MM.1S (cell line): Measurements from ENCODE around the gene CCSAP.

Experiments
- DNase-seq: peaks from one replicate; pipeline ENCODE4 v3.0.0-alpha.2; 2015
- H2AFZ ChIP-seq: fragments of 300-600 bp; sonication (generic); 2 replicates; pipeline ENCODE4 v1.6.0; 2016; ENCODE audit warnings: antibody characterized with exemption, low read length
- H3F3A ChIP-seq: fragments of 300-600 bp; sonication (generic); 2 replicates; pipeline ENCODE4 v1.6.1; 2016; ENCODE audit warnings: mild to moderate bottlenecking, antibody characterized with exemption, low read length, moderate library complexity, mixed read lengths; ENCODE audit not compliant: insufficient read depth
- H3K27ac ChIP-seq: fragments of 300-600 bp; sonication (generic); 2 replicates; pipeline ENCODE4 v1.5.1; 2016; ENCODE audit warnings: mild to moderate bottlenecking, low read length
- H3K27me3 ChIP-seq: fragments of 300-600 bp; sonication (generic); replicated peaks from 2 replicates; pipeline ENCODE4 v1.6.0; 2016; ENCODE audit warnings: low read length; ENCODE audit not compliant: insufficient read depth
- H3K36me3 ChIP-seq: fragments of 300-600 bp; sonication (generic); replicated peaks from 2 replicates; pipeline ENCODE4 v1.6.1; 2016; ENCODE audit warnings: mild to moderate bottlenecking, low read length, mixed read lengths; ENCODE audit not compliant: insufficient read depth
- H3K4me1 ChIP-seq: fragments of 300-600 bp; sonication (generic); 2 replicates; pipeline ENCODE4 v1.6.1; 2016; ENCODE audit warnings: low read length, mixed read lengths
- H3K4me2 ChIP-seq: fragments of 300-600 bp; sonication (generic); 2 replicates; pipeline ENCODE4 v1.6.0; 2016; ENCODE audit warnings: low read depth, low read length
- H3K4me3 ChIP-seq: fragments of 300-600 bp; sonication (generic); 2 replicates; pipeline ENCODE4 v1.5.1; 2016; ENCODE audit warnings: low read length, mixed read lengths
- H3K79me2 ChIP-seq: fragments of 300-600 bp; sonication (generic); 2 replicates; pipeline ENCODE4 v1.6.1; 2016; ENCODE audit warnings: mixed run types, low read length, mixed read lengths
- H3K9ac ChIP-seq: fragments of 300-600 bp; sonication (generic); 2 replicates; pipeline ENCODE4 v1.6.1; 2016; ENCODE audit warnings: low read length, mixed read lengths
- H3K9me2 ChIP-seq: fragments of 300-600 bp; sonication (generic); replicated peaks from 2 replicates; pipeline ENCODE4 v1.6.1; 2016; ENCODE audit warnings: mild to moderate bottlenecking, low read length, mixed read lengths; ENCODE audit not compliant: insufficient read depth
- H3K9me3 ChIP-seq: fragments of 300-600 bp; sonication (generic); replicated peaks from 2 replicates; pipeline ENCODE4 v1.6.1; 2016; ENCODE audit warnings: mild to moderate bottlenecking, low read length, mixed read lengths; ENCODE audit not compliant: insufficient read depth
- H4K20me1 ChIP-seq: fragments of 300-600 bp; sonication (generic); 2 replicates; pipeline ENCODE4 v1.6.1; 2016; ENCODE audit warnings: mild to moderate bottlenecking, low read length, moderate library complexity, mixed read lengths; ENCODE audit not compliant: insufficient read depth
- EZH2 ChIP-seq: fragments of 300-600 bp; sonication (generic); optimal IDR thresholded peaks from 2 replicates; pipeline ENCODE3; 2017; ENCODE audit warnings: low read depth, mild to moderate bottlenecking, antibody characterized with exemption, low read length, mixed read lengths
- EZH2phosphoT487 ChIP-seq: fragments of 300-600 bp; sonication (generic); IDR thresholded peaks from 2 replicates; pipeline ENCODE4 v1.6.1; 2018; ENCODE audit warnings: antibody characterized with exemption, low read length
- TF ChIP-seq, protein P1 (sequence below): fragments of 300-600 bp; sonication (generic); IDR thresholded peaks from 2 replicates; pipeline ENCODE4 v1.5.1; 2016; ENCODE audit warnings: antibody characterized with exemption, low read length, mixed read lengths

CCSAP gene

DNA sequence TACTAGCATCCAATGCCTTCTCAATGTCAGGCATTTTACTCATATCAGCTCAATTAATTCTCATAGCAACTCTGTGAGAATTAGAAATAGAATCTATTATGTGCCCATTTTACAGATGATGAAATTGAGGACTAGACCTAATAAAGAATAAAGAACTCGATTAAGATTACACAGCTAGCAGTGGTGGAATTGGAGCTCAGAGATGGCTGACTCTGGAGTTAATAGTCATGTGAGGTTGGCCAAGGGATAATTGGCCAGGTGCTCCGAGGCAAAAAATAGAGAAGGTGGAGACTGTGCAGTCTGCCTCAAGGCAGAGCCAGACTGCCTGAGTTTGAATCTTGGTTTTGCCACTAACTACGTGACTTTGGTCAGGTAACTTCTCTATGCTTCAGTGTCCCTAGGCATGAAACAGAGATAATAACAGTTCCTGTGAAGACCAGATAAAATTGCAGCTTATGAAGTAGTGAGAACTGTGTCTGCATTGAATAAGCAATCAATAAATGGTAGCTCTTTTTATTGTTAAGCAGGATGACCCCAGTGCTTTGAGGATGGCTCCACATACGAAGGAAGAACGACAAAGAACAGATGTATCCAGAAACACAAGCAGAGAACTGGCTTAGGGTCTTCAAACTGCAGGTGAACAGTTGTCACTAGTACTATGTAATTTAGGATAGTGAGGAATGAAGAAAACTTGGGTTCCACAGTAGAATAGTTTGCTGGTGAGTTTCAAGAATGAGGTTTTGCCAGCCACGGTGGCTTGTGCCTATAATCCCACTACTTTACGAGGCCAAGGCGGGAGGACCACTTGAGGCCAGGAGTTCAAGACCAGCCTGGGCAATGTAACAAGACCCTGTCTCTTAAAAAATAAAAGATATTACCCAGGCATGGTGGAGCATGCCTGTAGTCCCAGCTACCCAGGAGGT is 6.9 kb upstream of the CCSAP start:
- Histone ChIP-seq H3K9me2 (no peaks in the 10 kb centered on the region), H3K4me1 (no peaks in the 10 kb centered on the region), H4K20me1 (no peaks in the 10 kb centered on the region), H3K4me3 (no peak overlapping the region), H3K36me3 (no peaks in the 10 kb centered on the region), H2AFZ (no peak overlapping the region), H3K9me3 (no peaks in the 10 kb centered on the region), H3K9ac (no peak overlapping the region), H3F3A (no peaks in the 10 kb centered on the region), H3K79me2 (no peaks in the 10 kb centered on the region), H3K27me3 (0 out of 2 replicates have a peak, but pooled peaks cover 4% of the 10 kb centered on the region), H3K4me2 (no peak overlapping the region), H3K27ac (no peak overlapping the region)
- DNase-seq, result no peak
- TF ChIP-seq EZH2, result no peak
- TF ChIP-seq EZH2phosphoT487, result no peak
- TF ChIP-seq, protein P1, sequence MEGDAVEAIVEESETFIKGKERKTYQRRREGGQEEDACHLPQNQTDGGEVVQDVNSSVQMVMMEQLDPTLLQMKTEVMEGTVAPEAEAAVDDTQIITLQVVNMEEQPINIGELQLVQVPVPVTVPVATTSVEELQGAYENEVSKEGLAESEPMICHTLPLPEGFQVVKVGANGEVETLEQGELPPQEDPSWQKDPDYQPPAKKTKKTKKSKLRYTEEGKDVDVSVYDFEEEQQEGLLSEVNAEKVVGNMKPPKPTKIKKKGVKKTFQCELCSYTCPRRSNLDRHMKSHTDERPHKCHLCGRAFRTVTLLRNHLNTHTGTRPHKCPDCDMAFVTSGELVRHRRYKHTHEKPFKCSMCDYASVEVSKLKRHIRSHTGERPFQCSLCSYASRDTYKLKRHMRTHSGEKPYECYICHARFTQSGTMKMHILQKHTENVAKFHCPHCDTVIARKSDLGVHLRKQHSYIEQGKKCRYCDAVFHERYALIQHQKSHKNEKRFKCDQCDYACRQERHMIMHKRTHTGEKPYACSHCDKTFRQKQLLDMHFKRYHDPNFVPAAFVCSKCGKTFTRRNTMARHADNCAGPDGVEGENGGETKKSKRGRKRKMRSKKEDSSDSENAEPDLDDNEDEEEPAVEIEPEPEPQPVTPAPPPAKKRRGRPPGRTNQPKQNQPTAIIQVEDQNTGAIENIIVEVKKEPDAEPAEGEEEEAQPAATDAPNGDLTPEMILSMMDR, result no peak

DNA sequence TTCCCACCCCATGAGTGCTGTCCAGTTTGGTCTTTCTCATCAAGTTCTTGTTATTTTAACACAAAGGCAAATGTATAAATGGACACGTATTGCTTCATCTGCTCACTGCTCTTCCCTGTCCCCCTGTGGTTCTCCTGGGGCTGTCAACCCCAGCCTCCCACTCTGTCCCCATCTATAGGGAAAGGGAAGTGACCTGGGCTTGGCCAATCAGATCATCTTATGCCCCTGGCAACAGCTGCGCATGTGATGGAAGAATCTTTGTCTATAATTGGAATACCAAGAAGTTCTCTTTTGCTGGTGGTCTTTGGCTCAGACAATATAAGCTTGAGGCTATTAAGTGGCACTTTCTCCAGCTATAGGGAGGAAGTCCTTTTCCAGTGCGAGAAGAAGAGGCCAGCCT is 4.7 kb upstream of the CCSAP start:
- Histone ChIP-seq H3K4me1 (peaks cover 5% of the 10 kb centered on the region), H3K9ac (no peak overlapping the region), H4K20me1 (no peaks in the 10 kb centered on the region), H3K27ac (no peak overlapping the region), H3K4me2 (no peak overlapping the region), H3K79me2 (no peaks in the 10 kb centered on the region), H3K9me3 (no peaks in the 10 kb centered on the region), H3K4me3 (no peak overlapping the region), H3K9me2 (no peaks in the 10 kb centered on the region), H3K27me3 (0 out of 2 replicates have a peak, but pooled peaks cover 4% of the 10 kb centered on the region), H2AFZ (no peak overlapping the region), H3K36me3 (no peaks in the 10 kb centered on the region), H3F3A (peaks cover 16% of the 10 kb centered on the region)
- TF ChIP-seq, protein P1, result no peak
- no peak for TF ChIP-seq EZH2
- TF ChIP-seq EZH2phosphoT487, result no peak
- no peak for DNase-seq

DNA sequence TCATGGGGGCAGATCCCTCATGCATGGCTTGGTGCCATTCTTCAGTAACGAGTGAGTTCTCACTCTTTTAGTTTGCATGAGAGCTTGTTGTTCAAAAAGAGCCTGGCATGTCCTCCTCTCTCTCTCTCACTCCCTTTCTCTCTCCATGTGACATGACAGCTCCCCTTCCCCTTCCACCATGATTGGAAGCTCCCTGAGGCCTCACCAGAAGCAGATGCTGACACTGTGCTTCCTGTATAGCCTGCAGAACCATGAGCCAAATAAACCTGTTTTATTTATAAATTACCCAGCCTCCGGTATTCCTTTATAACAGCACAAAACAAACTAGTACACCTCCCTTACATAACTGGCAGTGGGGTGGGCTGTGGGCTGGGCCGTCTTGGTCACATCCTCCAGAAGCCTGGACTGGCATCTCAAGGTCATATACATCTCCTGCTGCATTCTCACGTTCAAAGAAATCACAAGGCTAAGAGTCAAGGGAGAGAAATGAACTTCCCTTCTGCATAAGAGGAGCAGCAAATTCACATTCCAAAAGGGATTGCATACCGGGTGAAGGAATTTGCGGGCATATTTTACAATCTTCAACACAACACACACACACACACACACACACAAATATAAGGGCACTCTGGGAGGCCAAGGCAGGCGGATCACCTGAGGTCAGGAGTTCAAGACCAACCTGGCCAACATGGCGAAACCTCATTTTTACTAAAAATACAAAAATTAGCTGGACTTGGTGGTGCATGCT is 2.3 kb upstream of the CCSAP start:
- no peak for TF ChIP-seq EZH2
- TF ChIP-seq, protein P1, result no peak
- no peak for TF ChIP-seq EZH2phosphoT487

More for the DNA sequence above, 2.3 kb upstream of the CCSAP start:
- Histone ChIP-seq H3F3A (peaks cover 22% of the 10 kb centered on the region), H3K9me3 (no peaks in the 10 kb centered on the region), H3K4me2 (no peak overlapping the region), H2AFZ (no peak overlapping the region), H3K9me2 (no peaks in the 10 kb centered on the region), H4K20me1 (no peaks in the 10 kb centered on the region), H3K27me3 (0 out of 2 replicates have a peak, but pooled peaks cover 4% of the 10 kb centered on the region), H3K27ac (no peak overlapping the region), H3K36me3 (no peaks in the 10 kb centered on the region), H3K9ac (no peak overlapping the region), H3K4me1 (peaks cover 10% of the 10 kb centered on the region), H3K79me2 (peaks cover 19% of the 10 kb centered on the region), H3K4me3 (no peak overlapping the region)
- no peak for DNase-seq
